SK-N-MC (cell line): ENCODE results near the gene MCMBP.

Experiments used
- EZH2 ChIP-seq: fragments of 200-600 bp; sonication (generic); IDR thresholded peaks from one replicate; pipeline ENCODE4 v1.6.1; 2017; ENCODE audit warnings: antibody characterized with exemption
- FOXP2 ChIP-seq: optimal IDR thresholded peaks from 2 replicates; pipeline ENCODE3; 2011; ENCODE audit warnings: mild to moderate bottlenecking, moderate library complexity; ENCODE audit not compliant: insufficient read depth; ENCODE audit errors: extremely low read length, control extremely low read depth
- POLR2AphosphoS5 ChIP-seq: IDR thresholded peaks from 2 replicates; pipeline ENCODE4 v1.6.1; 2012; ENCODE audit warnings: mild to moderate bottlenecking, low read depth, low read length, borderline replicate concordance

GRCh38 chr10:119805702-119806230, 66.9 kb downstream of the MCMBP start:
- TF ChIP-seq EZH2 (no peak), POLR2AphosphoS5 (no peak), FOXP2 (no peak)
